ENCODE data around the gene ARPC2.

DNA sequence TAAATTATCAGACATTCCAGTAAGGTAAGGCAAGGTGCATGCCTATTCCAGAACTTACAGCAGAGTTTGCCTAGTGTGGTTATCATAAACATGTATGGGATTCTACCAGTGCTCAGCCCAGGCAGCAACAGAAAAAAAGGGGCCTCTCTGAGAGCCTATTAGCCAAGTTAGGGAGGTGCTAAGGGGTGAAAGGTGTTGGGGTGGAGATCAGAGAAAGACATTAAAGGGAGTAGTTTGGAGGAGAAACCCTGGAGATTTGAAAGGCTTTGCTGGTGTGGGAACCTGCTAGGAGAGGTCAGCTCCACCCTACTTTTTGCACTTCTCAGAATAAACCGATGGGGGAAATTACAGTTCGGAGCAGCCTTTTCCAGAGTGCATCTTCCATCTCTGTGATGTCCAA lies 2.9 kb downstream of the ARPC2 start:
- TF ChIP-seq ZNF384 (IDR thresholded peaks at IDR 0.05) (no peak), PKNOX1 (IDR thresholded peaks at IDR 0.05) (no peak), LEF1 (IDR thresholded peaks at IDR 0.05; ENCODE audit: borderline replicate concordance) (no peak), FOXK2 (IDR thresholded peaks at IDR 0.05) (no peak), NFRKB (IDR thresholded peaks at IDR 0.05) (no peak), BHLHE40 (IDR thresholded peaks at IDR 0.05; ENCODE audit: borderline replicate concordance) (no peak), FOXA1 (IDR thresholded peaks at IDR 0.05) (no peak), FOXM1 (IDR thresholded peaks at IDR 0.05; ENCODE audit: borderline replicate concordance) (no peak), ARNT (IDR thresholded peaks at IDR 0.05) (no peak), SUZ12 (IDR thresholded peaks at IDR 0.05) (no peak), ELF4 (IDR thresholded peaks at IDR 0.05) (no peak), TARDBP (IDR thresholded peaks at IDR 0.05) (no peak), SP1 (IDR thresholded peaks at IDR 0.05) (no peak)

Data from HEK293T (cell line).